ENCODE measurements around the gene MVD. TPM values are rescaled to one million over a fixed set of nuclear protein-coding genes. Genes with fewer than 3 reads are reported as not detected.

Gene MVD
- total and polyA plus RNA-seq, 2 of the 4 experiments (the other 2 are of a cell fraction): 18.3 to 28.4 TPM

GRCh38 chr16:88655733-88656281 is 7.1 kb downstream of the MVD start:
- H3K4me3 ChIP-seq (ENCODE audit: insufficient read depth, low read depth, low read length): no peak overlapping the region
- ChIA-PET CTCF (no interaction called here), POLR2A (ENCODE audit: unreplicated experiment) (no interaction called here)
- H3K9ac ChIP-seq (ENCODE audit: low read depth, low read length): no peak overlapping the region
- H3K27me3 ChIP-seq (ENCODE audit: control insufficient read depth, insufficient read depth, low read length): no peaks in the 10 kb centered on the region
- no peak overlapping the region for H2BK20ac ChIP-seq (ENCODE audit: low read depth, low read length)
- no peak overlapping the region for H3K4ac ChIP-seq (ENCODE audit: low read depth, low read length)
- dilution Hi-C loops (cut with HindIII; ENCODE audit: low sequenced_read_pairs, unreplicated experiment): no loop called here
- no TSS peak for BruUV-seq (replicated peaks)
- 88% methylated on average over 14 of the region's 29 CpGs; no CpG with 5 or more reads in 1 of the 2 experiments for WGBS, 2 experiments (ENCODE audit: extremely low coverage in 2 of 2, insufficient read length in 1 of 2)
- peaks cover 0 to 24% of the 10 kb centered on the region in 2 experiments; a peak in 3 of 4 replicates for H3K79me1 ChIP-seq (ENCODE audit: low read depth in 1 of 2, low read length in 2 of 2)
- no peak overlapping the region for H2AFZ ChIP-seq (replicated peaks; ENCODE audit: low read length, poor library complexity)
- H3K36me3 ChIP-seq (ENCODE audit: control insufficient read depth, insufficient read depth, low read length): peaks cover 13% of the 10 kb centered on the region
- 0 out of 2 replicates have a peak, but pooled peaks cover 5% of the 10 kb centered on the region for H4K20me1 ChIP-seq (ENCODE audit: insufficient read depth, low read length)
- no peaks in the 10 kb centered on the region for H3K9me3 ChIP-seq (ENCODE audit: control insufficient read depth, insufficient read depth, low read length)
- no peak overlapping the region for H3K27ac ChIP-seq (ENCODE audit: insufficient read depth, low read length)
- no peak overlapping the region for H4K8ac ChIP-seq (ENCODE audit: low read depth in 2 of 2, low read length in 2 of 2)
- H3K56ac ChIP-seq (ENCODE audit: extremely low read depth, insufficient read depth, low read length): no peak overlapping the region
- no peak for TF ChIP-seq SMC3 (IDR thresholded peaks at IDR 0.05; ENCODE audit: low read depth, low read length)
- TF ChIP-seq MAFK (IDR thresholded peaks at IDR 0.05; ENCODE audit: low read depth, low read length): no peak
- TF ChIP-seq RCOR1 (IDR thresholded peaks at IDR 0.05; ENCODE audit: insufficient replicate concordance, low read length): no peak
- no peak for TF ChIP-seq USF2 (IDR thresholded peaks at IDR 0.05; ENCODE audit: low read depth, low read length)
- TF ChIP-seq BHLHE40 (IDR thresholded peaks at IDR 0.05; ENCODE audit: low read depth, low read length): no peak
- no peak overlapping the region for H3K14ac ChIP-seq (replicated peaks; ENCODE audit: low read depth, low read length)
- H3K23ac ChIP-seq (ENCODE audit: low read depth, low read length): no peak overlapping the region
- H2BK15ac ChIP-seq (ENCODE audit: low read depth, low read length): no peak overlapping the region
- intact Hi-C loops (cut with micrococcal nuclease): no loop called here
- DNase-seq (no peak), ATAC-seq (ENCODE audit: low read depth) (no peak)
- no peak overlapping the region for H2AK9ac ChIP-seq (replicated peaks; ENCODE audit: low read depth, low read length, poor library complexity)
- no peak overlapping the region for H4K5ac ChIP-seq (ENCODE audit: low read depth, low read length)
- no peak overlapping the region for H4K91ac ChIP-seq (ENCODE audit: insufficient read depth, low read depth, low read length)
- no peak overlapping the region for H3K18ac ChIP-seq (ENCODE audit: low read depth, low read length)
- H2BK120ac ChIP-seq (ENCODE audit: low read depth, low read length): no peak overlapping the region
- no peak overlapping the region for H3K4me2 ChIP-seq (ENCODE audit: low read depth, low read length)
- no peak overlapping the region for H2AK5ac ChIP-seq (ENCODE audit: low read depth, low read length)
- peaks cover 5% of the 10 kb centered on the region; the same call in 1 of the 2 replicates for H3K4me1 ChIP-seq (ENCODE audit: control insufficient read depth, insufficient read depth, low read length)
- H2BK5ac ChIP-seq (ENCODE audit: low read depth, low read length, poor library complexity, severe bottlenecking): no peak overlapping the region
- in situ Hi-C loops (cut with MboI; ENCODE audit: low sequenced_read_pairs): no loop called here
- H3K9me1 ChIP-seq (ENCODE audit: insufficient read depth, low read length): no peaks in the 10 kb centered on the region
